Neural cell (in vitro differentiated cells): ENCODE measurements around the gene ROCK1. TPM values are rescaled to one million over a fixed set of nuclear protein-coding genes. Genes with fewer than 3 reads are reported as not detected.

Source experiments
- H2AFZ ChIP-seq: fragments of 200-600, 300-800 bp; sonication (generic), shearing (Covaris generic); 2 replicates; pipeline ENCODE4 v1.6.0; 2014; ENCODE audit warnings: low read depth, mild to moderate bottlenecking, antibody characterized with exemption, low read length, moderate library complexity
- H3F3A ChIP-seq: fragments of 200-600 bp; shearing (Covaris generic); 2 replicates; pipeline ENCODE4 v1.6.1; 2016; ENCODE audit warnings: mild to moderate bottlenecking, moderate library complexity, mixed read lengths, antibody characterized with exemption, low read length; ENCODE audit not compliant: insufficient read depth, poor library complexity, severe bottlenecking
- H3K27ac ChIP-seq: fragments of 200-600, 300-800 bp; sonication (generic), shearing (Covaris generic); 2 replicates; pipeline ENCODE4 v1.5.1; 2014; ENCODE audit warnings: mild to moderate bottlenecking, low read length, moderate library complexity
- H3K27me3 ChIP-seq: fragments of 300-800, 200-600 bp; sonication (generic), shearing (Covaris generic); 2 replicates; pipeline ENCODE4 v1.6.0; 2014; ENCODE audit warnings: mild to moderate bottlenecking, low read depth, low read length, moderate library complexity; ENCODE audit not compliant: insufficient read depth
- H3K36me3 ChIP-seq: fragments of 300-800, 200-600 bp; sonication (generic), shearing (Covaris generic); 2 replicates; pipeline ENCODE4 v1.5.1; 2014; ENCODE audit warnings: mild to moderate bottlenecking, antibody characterized with exemption, low read length, moderate library complexity; ENCODE audit not compliant: insufficient read depth
- H3K4me2 ChIP-seq: fragments of 300-800, 200-600 bp; sonication (generic), shearing (Covaris generic); 2 replicates; pipeline ENCODE4 v1.6.0; 2014; ENCODE audit warnings: mild to moderate bottlenecking, low read length
- H3K4me3 ChIP-seq: fragments of 300-800, 200-600 bp; sonication (generic), shearing (Covaris generic); 2 replicates; pipeline ENCODE4 v1.5.1; 2014; ENCODE audit warnings: mild to moderate bottlenecking, low read length, moderate library complexity
- H3K79me2 ChIP-seq: fragments of 200-600 bp; shearing (Covaris generic); replicated peaks from 2 replicates; pipeline ENCODE4 v1.6.0; 2014; ENCODE audit warnings: mild to moderate bottlenecking, low read length, moderate library complexity; ENCODE audit not compliant: insufficient read depth
- H3K9ac ChIP-seq: fragments of 300-800, 200-600 bp; sonication (generic), shearing (Covaris generic); 2 replicates; pipeline ENCODE4 v1.6.1; 2016; ENCODE audit warnings: mild to moderate bottlenecking, low read length, mixed read lengths
- H3K9me2 ChIP-seq: fragments of 200-600 bp; shearing (Covaris generic); 2 replicates; pipeline ENCODE4 v1.6.1; 2016; ENCODE audit warnings: mild to moderate bottlenecking, low read length, mixed read lengths; ENCODE audit not compliant: insufficient read depth
- H3K9me3 ChIP-seq: fragments of 200-600, 300-800 bp; sonication (generic), shearing (Covaris generic); 2 replicates; pipeline ENCODE4 v1.6.1; 2016; ENCODE audit warnings: mild to moderate bottlenecking, mixed run types, low read length, moderate library complexity, mixed read lengths
- H4K20me1 ChIP-seq: fragments of 200-600 bp; shearing (Covaris generic); 2 replicates; pipeline ENCODE4 v1.6.1; 2016; ENCODE audit warnings: mild to moderate bottlenecking, mixed run types; ENCODE audit not compliant: insufficient read depth
- CTCF ChIP-seq: fragments of 450-650 bp; IDR thresholded peaks from 2 replicates; pipeline ENCODE4 v1.5.1; 2014; ENCODE audit warnings: antibody characterized with exemption, mild to moderate bottlenecking, moderate library complexity; ENCODE audit not compliant: poor library complexity, severe bottlenecking
- EP300 ChIP-seq: fragments of 450-650 bp; conservative IDR thresholded peaks from 2 replicates; pipeline ENCODE4 v1.6.1; 2014; ENCODE audit warnings: antibody characterized with exemption, mild to moderate bottlenecking, moderate library complexity; ENCODE audit not compliant: poor library complexity, severe bottlenecking
- EZH2 ChIP-seq: fragments of 200-600, 300-800 bp; shearing (Covaris generic), sonication (generic); IDR thresholded peaks from 2 replicates; pipeline ENCODE4 v1.6.1; 2014; ENCODE audit warnings: antibody characterized with exemption, low read length, borderline replicate concordance, mild to moderate bottlenecking; ENCODE audit not compliant: insufficient read depth, poor library complexity, severe bottlenecking
- MXI1 ChIP-seq: fragments of 450-650 bp; conservative IDR thresholded peaks from 2 replicates; pipeline ENCODE4 v1.6.1; 2014; ENCODE audit warnings: antibody characterized with exemption, mild to moderate bottlenecking; ENCODE audit not compliant: poor library complexity, severe bottlenecking
- POLR2AphosphoS5 ChIP-seq: IDR thresholded peaks from 2 replicates; pipeline ENCODE4 v1.6.1; 2012
- RAD21 ChIP-seq: fragments of 450-650 bp; conservative IDR thresholded peaks from 2 replicates; pipeline ENCODE4 v1.6.1; 2014; ENCODE audit warnings: antibody characterized with exemption, mild to moderate bottlenecking, moderate library complexity
- REST ChIP-seq: IDR thresholded peaks from 2 replicates; pipeline ENCODE4 v1.6.1; 2012; ENCODE audit warnings: borderline replicate concordance
- SMC3 ChIP-seq: fragments of 450-650 bp; conservative IDR thresholded peaks from 2 replicates; pipeline ENCODE4 v1.6.1; 2014; ENCODE audit warnings: antibody characterized with exemption, mild to moderate bottlenecking, moderate library complexity; ENCODE audit not compliant: poor library complexity
- TAF1 ChIP-seq: IDR thresholded peaks from 2 replicates; pipeline ENCODE4 v1.6.1; 2012; ENCODE audit warnings: low read depth
- polyA plus RNA-seq: library from polyadenylated mRNA; depleted of rRNA; stranded (reverse); fragments of >200 nt; gene quantifications from 2 replicates; pipeline ENCODE4 v1.2.3, GENCODE V29; 2014

Gene ROCK1
- polyA plus RNA-seq, 1 donor from 2014 or later: 43.0 TPM

GRCh38 chr18:21071071-21071470 is 40.5 kb downstream of the ROCK1 start (continued):
- TF ChIP-seq TAF1: no peak

- Histone ChIP-seq H3K9ac (no peak overlapping the region), H3K4me2 (no peak overlapping the region), H3K79me2 (peaks cover 26% of the 10 kb centered on the region)
These were observed 42.1 kb downstream of the ROCK1 start for GRCh38 chr18:21069468-21069867.

More at GRCh38 chr18:21069468-21069867, 42.1 kb downstream of the ROCK1 start:
- no peaks in the 10 kb centered on the region for H4K20me1 ChIP-seq
- no peak overlapping the region for H3K4me3 ChIP-seq
- H3K27me3 ChIP-seq: no peaks in the 10 kb centered on the region
- no peaks in the 10 kb centered on the region for H3K9me3 ChIP-seq
- peaks cover 5% of the 10 kb centered on the region for H3K36me3 ChIP-seq
- no peak overlapping the region for H3K27ac ChIP-seq
- H2AFZ ChIP-seq: no peak overlapping the region
- H3F3A ChIP-seq: no peaks in the 10 kb centered on the region
- TF ChIP-seq RAD21 (no peak), EP300 (no peak), MXI1 (no peak), CTCF (no peak), EZH2 (no peak), SMC3 (no peak), REST (no peak), POLR2AphosphoS5 (no peak), TAF1 (no peak)
- no peaks in the 10 kb centered on the region for H3K9me2 ChIP-seq
